GM21528 (cell line): Measurements from ENCODE around the gene BCL7A.

ENCODE experiments used
- ATAC-seq: cut with Tn5 transposase; IDR thresholded peaks from one replicate; pipeline ENCODE4 v1.9.1; 2021; ENCODE audit warnings: mild to moderate bottlenecking, moderate library complexity; ENCODE audit not compliant: unreplicated experiment, low FRiP score

Gene BCL7A

DNA sequence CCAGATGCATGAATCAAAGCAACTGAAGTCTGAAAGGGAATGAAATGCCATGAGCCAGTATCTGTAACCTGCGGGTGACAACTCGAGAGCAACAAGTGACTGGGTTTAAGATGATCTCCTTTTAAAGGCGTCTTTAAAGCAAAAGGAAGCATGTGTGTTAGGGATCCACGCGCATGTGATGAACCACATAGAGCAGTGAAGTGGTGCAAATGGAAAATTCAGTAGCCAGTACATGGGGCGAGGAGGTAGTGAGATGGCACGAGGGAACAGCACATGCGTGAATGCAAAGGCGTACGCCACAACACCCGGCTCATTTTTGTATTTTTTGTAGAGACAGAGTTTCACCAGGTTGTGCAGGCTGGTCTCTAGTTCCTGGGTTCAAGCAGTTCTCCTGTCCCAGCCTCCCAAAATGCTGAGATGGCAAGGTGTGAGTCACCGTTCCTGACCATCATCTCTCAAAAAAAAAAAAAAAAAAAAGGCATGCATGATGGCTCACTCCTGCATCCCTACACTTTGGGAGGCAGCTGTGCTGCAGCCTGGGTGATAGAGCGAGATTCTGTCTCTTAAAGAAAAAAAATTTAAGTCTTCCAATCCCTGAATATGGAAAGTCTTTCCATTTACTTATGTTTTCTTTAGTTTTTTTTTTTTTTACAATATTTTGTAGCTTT is 24.6 kb upstream of the BCL7A start:
- ATAC-seq = no peak

DNA sequence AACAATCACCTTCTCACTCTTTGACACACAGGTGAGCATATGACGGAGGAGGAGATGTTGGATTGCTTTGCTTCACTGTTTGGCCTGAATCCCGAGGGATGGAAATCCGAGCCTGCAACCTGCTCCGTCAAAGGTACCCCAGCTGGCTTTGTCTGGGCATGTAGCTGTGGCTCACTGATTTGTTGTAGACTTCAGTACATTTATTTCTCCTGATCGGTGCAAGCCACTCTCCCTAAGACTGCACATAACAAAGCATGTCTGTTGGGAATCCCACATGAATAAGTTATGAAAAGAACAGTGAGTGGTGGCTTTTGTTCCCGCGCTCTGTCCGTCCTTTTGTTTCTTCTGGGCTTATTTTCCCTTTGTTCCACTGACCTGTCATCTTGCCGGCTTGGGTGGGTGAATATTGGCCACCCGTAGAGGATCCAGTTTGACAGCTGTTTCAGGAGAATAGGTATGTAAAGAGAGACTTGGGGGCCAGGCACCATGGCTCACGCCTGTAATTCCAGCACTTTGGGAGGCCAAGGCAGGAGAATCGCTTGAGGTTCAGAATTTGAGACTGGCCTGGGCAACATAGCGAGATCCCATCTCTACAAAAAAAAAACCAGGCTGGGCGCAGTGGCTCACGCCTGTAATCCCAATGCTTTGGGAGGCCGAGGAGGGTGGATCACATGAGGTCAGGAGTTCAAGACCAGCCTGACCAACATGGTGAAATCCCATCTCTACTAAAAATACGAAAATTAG is 20.0 kb upstream of the BCL7A start:
- ATAC-seq = no peak

DNA sequence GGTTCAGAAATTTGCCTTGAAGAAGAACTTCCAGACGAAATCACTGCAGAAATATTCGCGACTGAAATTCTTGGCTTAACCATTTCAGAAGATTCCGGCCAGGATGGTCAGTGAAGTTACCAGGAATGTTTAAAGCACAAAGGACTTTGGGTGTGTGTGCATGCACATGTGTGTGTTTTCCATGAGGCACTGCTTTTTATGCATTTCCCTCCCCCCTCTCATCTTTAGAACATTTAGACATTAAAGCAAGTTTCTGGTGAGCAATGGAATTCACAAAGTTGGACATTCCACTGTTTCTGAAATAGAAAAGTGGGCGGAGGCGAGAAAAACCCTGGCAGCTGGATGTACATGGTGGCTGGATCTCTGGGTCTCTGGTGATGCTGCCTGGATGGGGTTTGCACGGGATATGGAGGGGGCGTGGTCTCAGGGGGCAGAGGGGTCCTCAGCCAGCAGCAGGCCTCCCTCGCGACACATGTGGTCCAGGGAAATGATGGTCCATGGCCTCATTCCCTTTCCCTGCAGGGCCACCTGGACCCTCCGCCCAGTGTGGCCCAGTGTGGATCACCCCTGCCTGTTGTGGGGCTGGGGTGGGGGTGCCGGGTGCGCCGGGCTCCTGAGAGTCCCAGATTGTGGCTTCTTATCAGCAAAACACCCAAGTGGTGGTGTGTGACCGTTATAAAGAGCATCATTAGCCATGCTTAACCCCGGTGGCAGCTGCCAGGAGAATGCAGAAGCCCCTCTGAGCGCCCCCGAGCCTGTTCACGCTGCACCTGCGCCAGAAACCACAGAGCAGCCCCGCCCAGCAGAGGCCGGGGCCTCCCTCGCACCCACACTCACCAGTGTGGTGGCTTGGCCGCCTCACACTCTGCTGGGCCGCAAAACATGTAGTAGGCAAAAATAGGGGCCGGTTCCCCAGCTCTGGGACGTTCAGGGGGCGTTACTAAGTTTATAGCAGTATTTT is 17.8 kb upstream of the BCL7A start:
- no peak for ATAC-seq

DNA sequence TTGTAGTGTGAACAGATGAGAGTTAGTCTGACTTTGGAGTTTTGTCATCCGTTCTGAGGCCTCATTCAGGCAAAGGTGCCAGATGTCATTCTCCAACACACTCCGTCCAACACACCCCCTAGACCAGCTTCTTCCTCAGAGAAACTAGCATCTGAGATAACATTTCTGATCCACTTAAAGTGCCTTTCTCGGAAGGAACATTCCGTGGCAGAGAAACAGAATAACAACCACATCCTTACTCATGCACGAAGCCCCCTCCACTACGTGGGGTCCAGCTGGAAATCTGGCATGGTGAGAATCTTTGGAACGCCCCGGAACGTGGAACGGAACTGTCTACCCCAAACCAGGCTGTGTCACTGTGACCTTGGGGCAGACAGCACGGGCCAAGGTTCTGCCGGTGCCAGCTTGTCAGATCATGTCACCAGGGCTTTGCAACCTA is 17.0 kb upstream of the BCL7A start:
- ATAC-seq = no peak

DNA sequence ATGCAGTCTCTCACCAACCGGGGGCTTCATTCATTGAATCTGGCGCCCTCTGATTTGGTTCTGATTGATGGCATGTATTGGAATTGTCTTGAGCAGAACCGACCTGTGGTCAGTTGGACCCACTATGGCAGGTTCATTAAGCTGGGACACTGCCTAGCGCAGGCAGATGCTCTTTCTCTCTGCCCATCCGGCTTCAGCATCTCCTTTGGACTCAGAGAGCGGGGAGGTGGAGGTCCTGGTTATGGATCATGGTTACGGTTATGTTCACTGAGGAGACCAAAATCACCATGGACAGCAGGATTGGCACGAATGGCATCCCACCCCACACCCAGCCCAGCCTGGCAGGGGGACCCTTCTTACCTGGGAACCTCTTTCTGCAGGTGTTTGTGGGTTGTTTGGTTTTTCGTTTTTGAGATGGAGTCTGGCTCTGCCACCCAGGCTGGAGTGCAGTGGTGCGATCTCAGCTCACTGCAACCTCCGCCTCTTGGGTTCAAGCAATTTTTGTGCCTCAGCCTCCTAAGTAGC is 16.4 kb upstream of the BCL7A start:
- no peak for ATAC-seq

DNA sequence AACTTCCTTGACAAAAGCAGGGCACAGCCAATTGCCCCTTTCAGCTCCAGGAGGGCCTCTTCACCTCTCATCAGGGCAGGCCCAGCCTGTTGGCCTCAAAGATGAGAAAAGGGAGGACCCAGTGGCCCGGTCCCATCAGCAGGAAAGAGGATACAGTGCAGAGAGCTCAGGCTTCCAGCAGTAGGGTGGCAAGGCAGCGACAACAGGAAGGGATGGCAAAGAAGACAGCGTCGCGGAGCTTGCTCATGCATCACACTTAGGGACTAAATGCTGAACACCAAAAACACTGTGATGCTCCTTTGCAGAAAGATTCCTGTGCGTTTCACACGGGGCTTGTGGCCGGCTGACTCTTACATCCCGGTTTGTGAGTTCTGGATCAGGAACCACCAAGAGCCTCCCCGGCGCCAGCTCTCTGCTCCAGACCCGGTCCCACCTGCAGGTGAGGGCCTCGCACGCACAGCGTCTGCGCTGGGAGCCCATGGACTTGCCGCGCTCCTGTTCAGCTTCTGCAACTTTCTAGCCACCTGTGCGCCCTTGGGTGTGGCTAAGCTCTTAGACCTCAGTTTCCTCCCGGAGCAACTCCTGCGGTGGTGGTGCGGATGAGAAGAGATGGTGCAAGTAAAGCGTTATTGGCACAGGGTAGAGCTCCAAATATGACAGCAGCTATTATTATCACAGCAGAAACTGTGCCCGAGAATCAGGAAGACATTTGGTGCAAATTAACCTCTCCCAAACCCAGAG is 15.3 kb upstream of the BCL7A start:
- no peak for ATAC-seq

DNA sequence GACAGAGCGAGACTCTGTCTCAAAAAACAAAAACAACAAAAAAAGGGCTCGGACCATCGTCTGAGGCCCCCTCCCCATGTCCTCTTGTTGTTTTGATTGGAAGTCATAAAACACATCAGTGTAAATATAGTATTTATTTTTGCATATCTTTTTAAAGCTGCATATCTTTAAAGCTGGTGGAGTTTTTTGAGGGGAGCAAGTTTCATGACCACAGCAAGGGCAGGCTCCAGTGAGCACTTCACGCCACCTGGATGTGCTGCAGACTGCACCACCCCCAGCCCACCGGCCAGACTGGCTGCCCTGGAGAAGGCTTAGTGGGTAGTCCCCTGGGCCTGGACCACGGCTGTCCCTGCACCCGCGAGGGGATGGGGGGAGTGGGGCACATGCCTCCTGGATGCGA is 11.9 kb upstream of the BCL7A start:
- ATAC-seq = no peak

DNA sequence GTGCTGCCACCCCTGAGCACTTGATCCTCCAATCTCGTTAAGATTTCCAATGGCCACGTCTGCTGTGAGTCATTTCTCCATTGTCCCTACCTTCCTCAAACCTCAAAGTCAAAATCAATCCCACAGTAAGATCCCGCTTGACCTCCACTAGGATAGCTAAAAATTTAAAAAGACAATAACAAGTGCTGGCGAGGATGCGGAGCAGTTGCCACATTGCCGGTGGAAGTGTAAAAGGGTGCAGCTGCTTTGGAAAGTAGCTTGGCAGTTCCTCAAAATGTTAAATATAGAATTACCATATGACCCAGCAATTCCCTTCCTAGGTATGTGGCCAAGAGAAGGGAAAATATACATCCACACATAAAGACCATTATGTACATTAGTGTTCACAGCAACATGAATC is 9.5 kb upstream of the BCL7A start:
- ATAC-seq = no peak

DNA sequence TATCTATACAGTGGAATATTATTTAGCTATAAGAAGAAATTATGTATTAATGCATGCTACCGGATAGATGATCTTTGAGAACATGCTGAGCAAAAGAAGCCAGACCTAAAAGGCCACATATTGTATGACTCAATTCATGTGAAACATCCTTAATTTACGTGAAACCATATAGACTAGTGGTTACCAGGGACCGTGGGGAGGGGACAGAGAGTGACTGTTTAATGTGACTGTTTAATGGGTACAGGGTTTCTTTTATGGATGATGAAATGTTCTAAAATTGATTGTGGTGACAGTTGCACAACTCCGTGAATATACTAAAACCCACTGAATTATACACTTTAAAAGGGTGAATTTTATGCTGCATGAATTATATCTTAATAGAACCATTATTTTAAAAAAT is 8.5 kb upstream of the BCL7A start:
- ATAC-seq = no peak

DNA sequence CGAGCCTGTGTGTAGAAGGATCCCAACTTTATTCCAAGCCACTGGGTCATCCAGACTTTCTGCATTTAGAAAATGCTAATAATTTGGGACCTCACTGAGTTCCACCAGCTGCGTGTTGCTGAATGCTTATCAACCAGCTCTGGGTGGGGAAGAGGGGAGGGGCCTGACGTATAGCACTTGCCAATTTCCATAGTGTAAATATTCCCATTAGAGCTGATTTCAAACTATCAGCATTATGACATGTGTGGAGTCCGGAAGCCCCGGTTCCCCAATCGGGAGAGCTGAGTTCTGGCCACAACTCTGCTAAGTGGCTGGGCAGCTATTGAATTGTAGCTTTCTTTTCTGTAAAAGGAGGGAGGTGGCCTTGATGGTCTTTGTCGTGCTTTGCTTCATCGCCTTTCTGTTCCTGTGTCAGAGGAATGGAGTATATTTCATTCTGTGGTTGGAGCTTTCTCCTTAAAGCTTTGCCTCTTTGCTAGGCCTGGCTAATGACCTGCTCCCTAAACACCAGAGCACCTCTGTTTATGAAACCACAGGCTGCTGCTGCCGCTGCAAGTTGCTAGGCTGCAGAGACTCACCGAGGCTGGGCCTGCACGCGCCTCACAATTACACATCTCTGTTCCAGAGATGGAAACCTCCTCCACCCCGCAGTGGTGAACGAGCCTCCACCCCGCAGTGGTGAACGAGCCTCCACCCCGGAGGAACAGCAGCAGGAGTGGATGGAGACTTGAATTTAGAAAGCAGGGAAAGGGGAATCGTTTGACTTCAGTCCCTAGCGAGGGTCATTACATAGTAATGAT is 7.7 kb upstream of the BCL7A start:
- ATAC-seq = no peak

DNA sequence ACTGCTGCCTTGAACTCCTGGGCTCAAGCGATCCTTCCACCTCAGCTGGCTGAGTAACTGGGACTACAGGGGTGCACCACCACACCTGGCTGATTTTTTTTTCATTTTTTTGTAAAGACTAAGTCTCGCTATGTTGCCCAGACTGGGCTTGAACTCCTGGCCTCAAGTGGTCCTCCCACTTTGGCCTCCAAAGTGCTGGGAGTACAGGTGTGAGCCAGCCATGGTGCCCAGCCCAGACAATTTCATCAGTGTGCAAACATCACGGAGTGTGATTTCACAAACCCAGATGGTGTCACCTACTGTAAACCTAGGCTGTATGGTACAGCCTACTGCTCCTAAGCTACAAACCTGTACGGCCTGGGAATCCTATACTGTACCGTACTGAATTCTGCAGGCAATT is 6.9 kb upstream of the BCL7A start:
- ATAC-seq = no peak

DNA sequence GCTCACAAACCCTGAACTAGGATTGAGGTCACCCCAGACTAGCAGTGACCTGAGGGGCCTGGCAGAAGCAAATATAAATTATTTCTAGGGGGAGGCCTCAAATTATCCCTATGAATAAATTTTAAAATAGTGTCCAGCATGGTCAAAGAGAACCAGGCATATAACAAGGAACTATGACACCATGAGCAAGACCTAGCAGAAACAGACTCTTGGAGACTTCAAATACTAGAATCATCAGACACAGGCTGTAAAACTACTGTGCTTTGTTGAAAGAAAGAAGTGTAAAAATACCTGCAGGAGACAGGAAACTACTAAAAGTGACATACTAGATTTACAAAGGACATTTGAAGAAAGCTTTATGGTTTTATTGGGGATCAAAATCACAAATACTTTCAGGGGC is 3.2 kb upstream of the BCL7A start:
- no peak for ATAC-seq

DNA sequence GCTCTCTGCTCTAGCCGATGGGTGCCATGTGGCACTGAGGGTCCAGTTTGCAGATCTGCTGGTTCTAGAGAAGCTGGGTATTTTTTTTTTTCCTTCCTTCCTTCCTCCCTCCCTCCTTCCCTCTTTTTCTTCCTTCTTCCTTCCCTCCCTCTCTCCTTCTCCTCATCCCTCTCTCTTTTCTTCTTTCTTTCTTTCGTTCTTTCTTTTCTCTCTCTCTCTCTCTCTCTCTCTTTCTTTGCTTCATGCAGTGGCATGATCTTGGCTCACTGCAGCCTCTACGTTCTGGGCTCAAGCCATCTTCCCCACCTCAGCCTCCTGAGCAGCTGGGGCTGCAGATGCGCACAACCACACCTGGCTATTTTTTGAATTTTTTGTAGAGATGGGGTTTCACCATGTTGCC is 2.7 kb upstream of the BCL7A start:
- no peak for ATAC-seq

DNA sequence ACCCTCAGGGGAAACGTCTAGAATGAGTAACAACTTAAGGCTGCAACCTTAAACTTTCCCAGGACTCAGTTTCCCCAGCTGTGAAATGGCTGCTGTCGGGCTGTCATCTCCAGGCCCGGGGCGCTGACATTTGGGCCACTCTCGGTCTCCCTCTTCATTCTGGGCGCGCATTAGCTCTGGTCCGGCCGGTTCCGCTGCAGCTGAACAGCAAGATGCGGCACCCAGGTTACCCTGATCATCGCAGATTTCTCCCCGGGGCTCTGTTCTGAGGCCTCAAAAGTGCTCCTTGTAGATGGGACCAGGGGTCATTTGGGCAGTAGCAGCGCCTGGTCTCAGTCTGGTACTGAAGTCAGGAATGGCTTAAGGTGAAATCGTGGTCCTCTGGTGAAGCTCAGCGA is 890 bp upstream of the BCL7A start:
- no peak for ATAC-seq

DNA sequence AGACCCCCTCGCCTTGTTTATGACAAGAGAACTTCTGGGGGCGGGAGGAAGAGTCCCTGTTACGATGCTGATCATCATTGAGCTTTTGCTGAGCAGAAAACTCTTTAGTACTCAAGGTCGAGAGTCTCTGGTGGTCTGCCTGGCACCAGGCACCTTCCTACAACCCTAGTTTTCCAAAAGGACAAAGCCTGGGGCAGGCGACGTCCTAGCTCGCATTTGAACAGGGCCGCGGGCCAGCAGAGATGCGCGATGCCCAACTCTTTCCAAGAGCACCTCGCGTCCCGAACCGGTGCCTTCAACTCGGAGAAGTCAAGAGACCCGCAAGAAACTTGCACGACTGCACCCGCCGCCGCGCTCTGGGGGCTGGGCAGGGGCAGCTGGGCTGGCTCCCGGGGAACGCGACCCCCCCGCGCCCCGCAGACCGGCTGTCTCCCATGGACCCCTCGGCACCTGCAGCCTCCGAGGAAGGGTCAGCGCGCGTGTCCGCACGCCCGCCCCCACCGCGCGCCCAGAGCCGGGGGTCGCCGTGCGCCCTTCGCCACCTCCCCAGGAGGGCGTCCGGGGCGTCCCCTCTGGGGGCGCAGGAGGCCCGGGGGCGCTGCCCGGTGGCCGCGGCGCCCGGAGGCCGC is 377 bp upstream of the BCL7A start:
- no peak for ATAC-seq

DNA sequence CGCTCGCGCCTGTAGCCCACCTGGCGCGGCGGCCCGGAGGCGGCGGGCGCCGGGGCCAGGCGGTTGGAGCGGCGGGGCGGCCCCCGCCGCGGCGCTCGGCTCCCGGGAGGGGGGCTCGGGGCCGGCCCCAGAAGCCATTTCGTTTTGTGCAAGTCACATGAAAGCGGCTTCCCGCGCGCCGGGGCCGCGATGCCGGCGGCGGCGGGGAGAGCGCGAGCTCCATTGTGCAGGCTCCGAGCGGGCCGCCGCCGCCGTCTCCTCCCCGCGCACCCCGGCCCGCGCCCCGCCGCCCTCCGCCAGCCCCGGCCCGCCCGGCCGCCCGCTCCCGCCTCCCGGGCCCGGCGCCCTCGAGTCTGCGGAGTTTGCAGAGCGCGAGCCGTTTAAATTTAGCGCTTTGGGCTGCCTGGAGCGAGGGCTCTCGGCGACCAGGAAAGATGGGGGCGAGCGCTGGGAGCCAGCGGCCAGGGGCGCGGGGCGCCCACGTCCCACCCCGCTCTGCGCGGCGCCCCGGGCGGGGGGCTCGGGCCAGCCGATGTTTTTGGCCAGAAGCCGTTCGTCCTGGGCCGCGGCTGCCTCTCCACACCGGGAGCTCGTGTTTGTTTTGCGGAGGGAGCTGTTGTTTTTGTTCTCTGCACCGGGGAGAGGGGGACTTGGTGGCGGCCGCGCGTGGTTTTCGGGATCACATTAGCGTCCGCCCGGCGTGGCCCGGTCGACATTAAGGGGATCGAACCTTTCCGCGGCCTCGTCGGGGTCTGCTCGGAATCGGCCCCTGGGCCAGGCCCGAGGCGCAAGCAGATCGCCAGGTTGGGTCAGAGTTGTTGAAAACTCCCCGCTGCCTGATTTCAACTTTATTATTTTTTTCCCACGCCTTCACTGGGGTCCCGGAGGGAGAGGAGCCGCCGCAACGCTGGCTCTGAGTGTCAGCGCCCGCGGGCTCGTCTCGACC is 982 bp downstream of the BCL7A start:
- no peak for ATAC-seq

DNA sequence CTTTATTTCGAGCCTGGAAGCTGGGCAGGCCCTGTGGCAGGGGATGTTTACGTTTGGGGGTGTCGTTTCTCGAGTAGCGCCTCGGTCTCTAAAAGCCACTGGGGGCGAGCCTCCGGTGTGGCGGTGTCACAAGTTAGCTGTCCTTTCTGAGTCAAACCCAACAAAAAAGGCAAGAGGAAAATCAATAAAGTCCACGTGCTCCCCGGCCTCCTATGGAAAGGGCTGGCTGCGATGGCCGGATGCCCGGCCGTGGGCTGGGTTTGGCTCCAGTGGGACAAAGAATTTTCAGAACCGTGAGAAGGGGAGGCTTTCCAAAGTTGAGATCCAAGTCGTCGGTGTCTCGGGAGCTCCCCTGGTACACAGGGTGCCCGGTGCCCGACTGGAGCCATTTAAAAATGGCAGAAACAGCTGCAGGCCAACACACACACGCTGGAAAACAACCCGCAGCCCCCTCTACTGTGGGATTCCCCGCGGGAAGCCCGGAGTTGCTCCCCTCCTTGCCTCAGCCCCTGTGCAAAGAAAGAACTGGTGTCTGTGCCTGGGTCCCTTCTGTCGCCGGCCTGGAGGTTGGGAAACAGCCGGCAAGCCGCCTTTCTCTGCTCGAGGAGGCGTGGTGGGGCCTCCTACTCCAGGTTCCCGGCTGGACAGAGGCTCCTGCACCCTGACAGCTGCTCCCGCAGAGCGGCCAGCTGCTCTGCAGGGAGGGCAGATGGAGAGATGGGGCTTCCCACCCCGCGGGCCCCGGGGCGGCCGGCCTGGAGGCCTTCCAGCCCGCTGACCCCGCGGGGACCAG is 1.9 kb downstream of the BCL7A start:
- no peak for ATAC-seq
